ENCODE data around the gene MGAT5. TPM values are rescaled to one million over a fixed set of nuclear protein-coding genes. Genes with fewer than 3 reads are reported as not detected.

The MGAT5 gene
- total and polyA plus RNA-seq, 2 donors from 2014 or later = 14.3 to 40.9 TPM

- TF ChIP-seq CTCF (IDR thresholded peaks at IDR 0.05; ENCODE audit: borderline replicate concordance, extremely low read depth, insufficient read depth) = no peak
- DNase-seq (no peak), FAIRE-seq (no peak)
- no peak overlapping the region for H3K27ac ChIP-seq (ENCODE audit: low read depth in 2 of 2, low read length in 2 of 2)
- no peaks in the 10 kb centered on the region for H3K27me3 ChIP-seq (ENCODE audit: control insufficient read depth, insufficient read depth, low read length)
- H3K9ac ChIP-seq (ENCODE audit: low read length in 3 of 3) = no peak overlapping the region
- intact Hi-C loops (cut with DNase I) = no loop called here
- H3K36me3 ChIP-seq (ENCODE audit: control insufficient read depth in 2 of 3, insufficient read depth in 3 of 3, low read length in 3 of 3) = peaks cover 0 to 2% (median 0%) of the 10 kb centered on the region in 3 donors
- no peaks in the 10 kb centered on the region for H3K9me3 ChIP-seq (ENCODE audit: control insufficient read depth in 2 of 3, insufficient read depth in 1 of 3, low read length in 3 of 3)
- no peak overlapping the region for H3K4me3 ChIP-seq (ENCODE audit: low read length in 3 of 3)
- H3K4me1 ChIP-seq (ENCODE audit: control insufficient read depth in 2 of 3, insufficient read depth in 2 of 3, low read depth in 1 of 3, low read length in 3 of 3) = peaks cover 0 to 5% (median 0%) of the 10 kb centered on the region in 3 donors
Measured at GRCh38 chr2:134438371-134438770, 184.5 kb downstream of the MGAT5 start.

GRCh38 chr2:134440336-134440909, 186.6 kb downstream of the MGAT5 start:
- intact Hi-C loops (cut with DNase I) = no loop called here
- TF ChIP-seq CTCF (IDR thresholded peaks at IDR 0.05; ENCODE audit: borderline replicate concordance, extremely low read depth, insufficient read depth) = no peak
- FAIRE-seq (no peak), DNase-seq (no peak)
- Histone ChIP-seq H3K36me3 (ENCODE audit: control insufficient read depth in 2 of 3, insufficient read depth in 3 of 3, low read length in 3 of 3) (peaks cover 0 to 2% (median 0%) of the 10 kb centered on the region in 3 donors), H3K27me3 (ENCODE audit: control insufficient read depth, insufficient read depth, low read length) (no peaks in the 10 kb centered on the region), H3K9ac (ENCODE audit: low read length in 3 of 3) (no peak overlapping the region), H3K9me3 (ENCODE audit: control insufficient read depth in 2 of 3, insufficient read depth in 1 of 3, low read length in 3 of 3) (no peaks in the 10 kb centered on the region), H3K27ac (ENCODE audit: low read depth in 2 of 2, low read length in 2 of 2) (no peak overlapping the region), H3K4me3 (ENCODE audit: low read length in 3 of 3) (no peak overlapping the region), H3K4me1 (ENCODE audit: control insufficient read depth in 2 of 3, insufficient read depth in 2 of 3, low read depth in 1 of 3, low read length in 3 of 3) (no peaks in the 10 kb centered on the region)

- Histone ChIP-seq H3K9me3 (ENCODE audit: control insufficient read depth in 2 of 3, insufficient read depth in 1 of 3, low read length in 3 of 3) (no peaks in the 10 kb centered on the region), H3K4me1 (ENCODE audit: control insufficient read depth in 2 of 3, insufficient read depth in 2 of 3, low read depth in 1 of 3, low read length in 3 of 3) (no peaks in the 10 kb centered on the region), H3K4me3 (ENCODE audit: low read length in 3 of 3) (no peak overlapping the region), H3K36me3 (ENCODE audit: control insufficient read depth in 2 of 3, insufficient read depth in 3 of 3, low read length in 3 of 3) (peaks cover 0 to 2% (median 0%) of the 10 kb centered on the region in 3 donors), H3K27ac (ENCODE audit: low read depth in 2 of 2, low read length in 2 of 2) (no peak overlapping the region), H3K9ac (ENCODE audit: low read length in 3 of 3) (no peak overlapping the region), H3K27me3 (ENCODE audit: control insufficient read depth, insufficient read depth, low read length) (no peaks in the 10 kb centered on the region)
- intact Hi-C loops (cut with DNase I) = no loop called here
- DNase-seq (no peak), FAIRE-seq (no peak)
- TF ChIP-seq CTCF (IDR thresholded peaks at IDR 0.05; ENCODE audit: borderline replicate concordance, extremely low read depth, insufficient read depth) = no peak
Measured at GRCh38 chr2:134441153-134441863, 187.4 kb downstream of the MGAT5 start.
